Measurements from ENCODE around the gene PPP1R9B. TPM values are rescaled to one million over a fixed set of nuclear protein-coding genes. Genes with fewer than 3 reads are reported as not detected.

PPP1R9B gene
- total RNA-seq, 1 experiment from 2014 or later = 112 TPM

GRCh38 chr17:50123649-50124349 is 26.7 kb downstream of the PPP1R9B start:
- intact Hi-C loops (cut with micrococcal nuclease) = no loop called here
- Histone ChIP-seq H3K9me2 (ENCODE audit: insufficient read depth) (no peaks in the 10 kb centered on the region), H3K79me2 (ENCODE audit: insufficient read depth, low read length) (no peaks in the 10 kb centered on the region), H3K27ac (ENCODE audit: low read depth, low read length) (peak overlapping the region; percentile 34), H4K20me1 (ENCODE audit: insufficient read depth) (no peaks in the 10 kb centered on the region), H3K36me3 (ENCODE audit: control insufficient read depth in 1 of 2, insufficient read depth in 2 of 2, low read length in 2 of 2) (no peaks in the 10 kb centered on the region), H3K4me1 (ENCODE audit: control insufficient read depth in 1 of 2, insufficient read depth in 2 of 2, low read length in 2 of 2) (peaks cover 9 to 22% of the 10 kb centered on the region in 2 experiments; a peak in 3 of 4 replicates), H3K4me2 (ENCODE audit: low read length) (peak overlapping the region; percentile 75), H3K9ac (ENCODE audit: low read length) (peak overlapping the region; percentile 53), H2AFZ (ENCODE audit: low read depth, low read length, poor library complexity, severe bottlenecking) (peak overlapping the region; percentile 63), H3K4me3 (replicated peaks in 1 of 2; ENCODE audit: low read depth in 1 of 2, low read length in 2 of 2) (peak overlapping the region; percentile 37 to 49), H3K27me3 (ENCODE audit: insufficient read depth, low read length) (peaks cover 6% of the 10 kb centered on the region; the same call in 1 of the 2 replicates), H3K9me3 (ENCODE audit: control insufficient read depth in 1 of 2, insufficient read depth in 1 of 2, low read depth in 1 of 2, low read length in 2 of 2) (no peaks in the 10 kb centered on the region)
- ATAC-seq = peak; percentile 72
- TF ChIP-seq POLR2A (IDR thresholded peaks at IDR 0.05; ENCODE audit: borderline replicate concordance, extremely low read depth, insufficient read depth, insufficient read length) (peak; percentile 63), MAX (IDR thresholded peaks at IDR 0.05) (no peak), ELF1 (IDR thresholded peaks at IDR 0.05; ENCODE audit: borderline replicate concordance, low read depth) (no peak), ZFX (IDR thresholded peaks at IDR 0.05) (peak; percentile 73; the same call in 1 of the 2 replicates), POLR2AphosphoS5 (IDR thresholded peaks at IDR 0.05; ENCODE audit: low read depth, low read length) (peak; percentile 60)
- DNase-seq (ENCODE audit: low read depth, low spot score) = no peak
- POLR2A ChIA-PET = interaction anchor here (1.3 to 2.1 kb wide), 2 partner anchors 12 to 28 kb away, joined by 3 to 8 read pairs; no protein-coding TSS in a partner anchor
- TSS peak; percentile 74 for BruUV-seq (replicated peaks)
- RAD21 ChIA-PET (ENCODE audit: low non-redundant PET in 1 of 2, low total read pairs in 2 of 2, uncharacterized antibody in 2 of 2, unreplicated experiment in 2 of 2) = interaction anchor here in 1 of 2 experiments (0.6 kb wide), 1 partner anchor 31 kb away, joined by 7 read pairs; no protein-coding TSS in a partner anchor
- CTCF ChIA-PET = interaction anchor here (0.9 to 2.2 kb wide), 8 partner anchors 9 to 46 kb away, joined by 3 to 14 read pairs (median 5); no protein-coding TSS in a partner anchor

DNA sequence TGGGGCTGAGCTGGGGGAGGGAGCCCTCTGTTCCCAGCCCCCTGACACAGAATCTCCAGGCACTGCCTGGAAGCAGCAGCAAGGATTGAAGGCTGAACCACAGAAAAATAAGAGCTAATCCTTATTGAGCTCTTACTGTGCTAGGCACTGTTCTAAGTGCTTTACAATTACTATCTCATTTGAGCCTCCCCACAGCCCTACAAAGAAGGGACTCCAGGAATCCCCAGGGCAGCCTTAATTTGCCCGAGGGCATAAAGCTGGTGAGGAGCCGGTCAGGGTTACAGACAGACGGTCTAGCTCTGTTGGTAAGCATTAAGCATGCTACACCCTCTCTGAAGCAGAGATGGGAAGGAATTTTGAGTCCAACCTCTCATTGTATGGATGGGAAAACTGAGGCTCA is 27.5 kb downstream of the PPP1R9B start:
- RAD21 ChIA-PET (ENCODE audit: low non-redundant PET in 1 of 2, low total read pairs in 2 of 2, uncharacterized antibody in 2 of 2, unreplicated experiment in 2 of 2) = no interaction called here
- no peak for TF ChIP-seq POLR2A (IDR thresholded peaks at IDR 0.05; ENCODE audit: borderline replicate concordance, extremely low read depth, insufficient read depth, insufficient read length)
- TF ChIP-seq FOSL1 (IDR thresholded peaks at IDR 0.05; ENCODE audit: low read depth) = no peak
- no peak for TF ChIP-seq ZFX (IDR thresholded peaks at IDR 0.05)
- no peak for TF ChIP-seq SRF (IDR thresholded peaks at IDR 0.05; ENCODE audit: low read depth)
- TF ChIP-seq SIN3A (IDR thresholded peaks at IDR 0.05; ENCODE audit: low read depth) = no peak
- no peak for TF ChIP-seq ELF1 (IDR thresholded peaks at IDR 0.05; ENCODE audit: borderline replicate concordance, low read depth)

More for the DNA sequence above, 27.5 kb downstream of the PPP1R9B start:
- H3K4me2 ChIP-seq (ENCODE audit: low read length) = peak overlapping the region; percentile 75; the same call in 1 of the 2 replicates
- no peaks in the 10 kb centered on the region for H4K20me1 ChIP-seq (ENCODE audit: insufficient read depth)
- ChIA-PET POLR2A (interaction anchor here (2.1 kb wide), 1 partner anchor 29 kb away, joined by 8 read pairs; no protein-coding TSS in a partner anchor), CTCF (interaction anchor here (0.9 to 2.2 kb wide), 8 partner anchors 8 to 125 kb away, joined by 3 to 14 read pairs (median 4); no protein-coding TSS in a partner anchor)
- intact Hi-C loops (cut with micrococcal nuclease) = no loop called here
- no peaks in the 10 kb centered on the region for H3K36me3 ChIP-seq (ENCODE audit: control insufficient read depth in 1 of 2, insufficient read depth in 2 of 2, low read length in 2 of 2)
- H3K27me3 ChIP-seq (ENCODE audit: insufficient read depth, low read length) = peaks cover 6% of the 10 kb centered on the region; the same call in 1 of the 2 replicates
- ATAC-seq (no peak), DNase-seq (ENCODE audit: low read depth, low spot score) (no peak)
- H3K27ac ChIP-seq (ENCODE audit: low read depth, low read length) = no peak overlapping the region; the same call in 1 of the 2 replicates
- no peaks in the 10 kb centered on the region for H3K9me3 ChIP-seq (ENCODE audit: control insufficient read depth in 1 of 2, insufficient read depth in 1 of 2, low read depth in 1 of 2, low read length in 2 of 2)
- no peaks in the 10 kb centered on the region for H3K9me2 ChIP-seq (ENCODE audit: insufficient read depth)
- peaks cover 9 to 21% of the 10 kb centered on the region in 2 experiments; a peak in 3 of 4 replicates for H3K4me1 ChIP-seq (ENCODE audit: control insufficient read depth in 1 of 2, insufficient read depth in 2 of 2, low read length in 2 of 2)
- H3K9ac ChIP-seq (ENCODE audit: low read length) = peak overlapping the region; percentile 53; the same call in 1 of the 2 replicates
- no peak overlapping the region for H3K4me3 ChIP-seq (replicated peaks in 1 of 2; ENCODE audit: low read depth in 1 of 2, low read length in 2 of 2)
- H2AFZ ChIP-seq (ENCODE audit: low read depth, low read length, poor library complexity, severe bottlenecking) = no peak overlapping the region
- no TSS peak for BruUV-seq (replicated peaks)
- H3K79me2 ChIP-seq (ENCODE audit: insufficient read depth, low read length) = no peaks in the 10 kb centered on the region

All from HCT116 (cell line).